HepG2 (cell line): ENCODE results near the gene ZFYVE28. TPM values are rescaled to one million over a fixed set of nuclear protein-coding genes. Genes with fewer than 3 reads are reported as not detected.

ENCODE experiments used
- ATAC-seq: fragments of 200-7000 bp; cut with Tn5 transposase; 3 replicates; pipeline ENCODE4 v1.9.1; 2020; ENCODE audit warnings: mild to moderate bottlenecking, moderate library complexity
- BruUV-seq: library from RNA; stranded (reverse); fragments of 400-500 nt; replicated peaks from 2 replicates; lab custom pipeline; 2021; lab: Mats Ljungman, UMichigan
- CTCF ChIA-PET: fragments of 300-600 bp; formaldehyde crosslinking; extraction: SDS; loops from one replicate; lab custom pipeline; 2021; ENCODE audit warnings: low total read pairs, inconsistent platforms, low intra/inter-chr PET ratio; lab: Yijun Ruan, JAX
- POLR2A ChIA-PET: fragments of 350-600 bp; sonication (Branson Sonifier 250); formaldehyde crosslinking; loops from one replicate; lab custom pipeline; 2020; ENCODE audit warnings: antibody characterized with exemption, inconsistent platforms; lab: Yijun Ruan, JAX
- DNase-seq: peaks from one replicate; pipeline ENCODE4 v3.0.0-alpha.2; 2015; ENCODE audit warnings: low spot score
- FAIRE-seq: peaks from 3 replicates; lab custom pipeline; 2011; peaks lifted over from hg19 to GRCh38; lab: Jason Lieb, UNC
- H2AFZ ChIP-seq: one replicate; pipeline ENCODE4 v1.6.1; 2011; ENCODE audit warnings: low read length, inconsistent platforms
- H3K27ac ChIP-seq: fragments of 300-600 bp; 3 replicates; pipeline ENCODE4 v1.8.0; 2011; ENCODE audit warnings: mixed run types, mild to moderate bottlenecking, mixed read lengths, low read length, inconsistent platforms; ENCODE audit not compliant: insufficient read depth; ENCODE audit errors: extremely low read length
- H3K27me3 ChIP-seq, 2 experiments: fragments of 200-600 bp in 1 of 2; 2 replicates in 1 of 2; 3 replicates in 1 of 2; pipeline versions ENCODE4 v1.6.0 to v1.8.0; 2011; ENCODE audit warnings: low read length in 2 of 2, mild to moderate bottlenecking in 2 of 2, moderate library complexity in 2 of 2, inconsistent platforms in 1 of 2; ENCODE audit not compliant: insufficient read depth in 2 of 2, control insufficient read depth in 1 of 2
- H3K36me3 ChIP-seq, 2 experiments: fragments of 200-600 bp in 1 of 2; replicated peaks in 1 of 2; 2 replicates in 1 of 2; 3 replicates in 1 of 2; pipeline versions ENCODE4 v1.5.1 to v1.8.0; 2011; ENCODE audit warnings: low read length in 2 of 2, inconsistent platforms in 1 of 2; ENCODE audit not compliant: insufficient read depth in 2 of 2, control insufficient read depth in 1 of 2
- H3K4me1 ChIP-seq: 2 replicates; pipeline ENCODE4 v1.5.1; 2012; ENCODE audit warnings: low read length, inconsistent platforms; ENCODE audit not compliant: insufficient read depth
- H3K4me2 ChIP-seq: 2 replicates; pipeline ENCODE4 v1.6.0; 2011; ENCODE audit warnings: low read depth, low read length, inconsistent platforms
- H3K4me3 ChIP-seq, 3 experiments: fragments of 200-600 bp in 1 of 3; sonication (generic), shearing (Covaris generic) in 1 of 3; replicated peaks in 1 of 3; 2 replicates each; pipeline ENCODE4 v1.5.1; 2011 to 2016; ENCODE audit warnings: low read length in 3 of 3, inconsistent platforms in 2 of 3, low read depth in 2 of 3, mild to moderate bottlenecking in 2 of 3, control low read depth in 1 of 3, mixed read lengths in 1 of 3; ENCODE audit not compliant: insufficient read depth in 1 of 3
- H3K79me2 ChIP-seq: one replicate; pipeline ENCODE4 v1.6.1; 2011; ENCODE audit warnings: low read length, inconsistent platforms; ENCODE audit not compliant: insufficient read depth
- H3K9ac ChIP-seq: 2 replicates; pipeline ENCODE4 v1.6.0; 2011; ENCODE audit warnings: mild to moderate bottlenecking, low read depth, low read length, inconsistent platforms; ENCODE audit not compliant: insufficient read depth
- H3K9me3 ChIP-seq: 2 replicates; pipeline ENCODE4 v1.5.1; 2012; ENCODE audit warnings: mild to moderate bottlenecking, low read length
- H4K20me1 ChIP-seq: 2 replicates; pipeline ENCODE4 v1.6.0; 2011; ENCODE audit warnings: inconsistent platforms, mild to moderate bottlenecking, low read length, moderate library complexity; ENCODE audit not compliant: insufficient read depth
- CCAR2 ChIP-seq: fragments of 200-400 bp; formaldehyde crosslinking; optimal IDR thresholded peaks from 2 replicates; pipeline ENCODE3; 2018; ENCODE audit warnings: low read depth, mild to moderate bottlenecking, low read length, moderate library complexity
- DNMT3B ChIP-seq: conservative IDR thresholded peaks from 2 replicates; pipeline ENCODE4 v1.6.1; 2016; ENCODE audit warnings: missing biosample characterization, control low read depth
- E2F5 ChIP-seq: sonication (generic); formaldehyde crosslinking; conservative IDR thresholded peaks from 2 replicates; pipeline ENCODE4 v1.4.0; 2020; ENCODE audit warnings: missing genetic modification reagents
- HDAC6 ChIP-seq: fragments of 200-600 bp; sonication (generic); IDR thresholded peaks from 2 replicates; pipeline ENCODE4 v1.7.0; 2017; ENCODE audit warnings: mild to moderate bottlenecking, antibody characterized with exemption, low read length, low read depth
- RELA ChIP-seq: sonication (generic); formaldehyde crosslinking; IDR thresholded peaks from 2 replicates; pipeline ENCODE4 v1.4.0; 2020; ENCODE audit warnings: missing genetic modification reagents
- SNAI1 ChIP-seq: sonication (generic); formaldehyde crosslinking; IDR thresholded peaks from 2 replicates; pipeline ENCODE4 v1.5.0; 2020; ENCODE audit warnings: mild to moderate bottlenecking, missing genetic modification reagents, borderline replicate concordance
- ZNF12 ChIP-seq: sonication (generic); formaldehyde crosslinking; IDR thresholded peaks from 2 replicates; pipeline ENCODE4 v1.5.0; 2020; ENCODE audit warnings: missing genetic modification reagents
- ZNF264 ChIP-seq: sonication (generic); formaldehyde crosslinking; IDR thresholded peaks from 2 replicates; pipeline ENCODE4 v1.4.0; 2020; ENCODE audit warnings: missing genetic modification reagents
- ZNF275 ChIP-seq: sonication (generic); formaldehyde crosslinking; IDR thresholded peaks from 2 replicates; pipeline ENCODE4 v1.8.0; 2022; ENCODE audit warnings: missing genetic modification reagents, mild to moderate bottlenecking, inconsistent platforms, borderline replicate concordance
- ZNF430 ChIP-seq: sonication (generic); formaldehyde crosslinking; IDR thresholded peaks from 2 replicates; pipeline ENCODE4 v1.9.0; 2021; ENCODE audit warnings: mild to moderate bottlenecking, missing genetic modification reagents
- ZSCAN20 ChIP-seq: sonication (generic); formaldehyde crosslinking; IDR thresholded peaks from 2 replicates; pipeline ENCODE4 v1.4.0; 2020; ENCODE audit warnings: missing genetic modification reagents, mild to moderate bottlenecking, borderline replicate concordance
- ZSCAN9 ChIP-seq: IDR thresholded peaks from 2 replicates; pipeline ENCODE4 v1.6.1; 2016; ENCODE audit warnings: borderline replicate concordance
- WGBS: methylation state at CpG from one replicate; pipeline ENCODE4 v1.1.6; 2017; ENCODE audit warnings: low lambda C conversion rate; 5-methylcytosine and 5-hydroxymethylcytosine counted together
- in situ Hi-C: cut with HindIII; loops from 2 replicates; pipeline ENCODE4 v1.10.0; 2017; ENCODE audit warnings: low pct_unique_long_range_greater_than_20kb; ENCODE audit not compliant: extremely low pct_ligation_motif_present
- intact Hi-C: fragments of 100-400 bp; cut with micrococcal nuclease; formaldehyde crosslinking; loops from one replicate; pipeline ENCODE4 v1.10.0; 2022; ENCODE audit not compliant: unreplicated experiment
- polyA plus RNA-seq, 8 experiments: library from polyadenylated mRNA; depleted of rRNA in 3 of 8; stranded (reverse) in 7 of 8; unstranded in 1 of 8; fragments of >200 nt; fragmentation: Illumina TruSeq in 4 of 8; extraction: Trizol in 4 of 8; gene quantifications; 2 replicates each; pipeline versions ENCODE4 v1.2.1 to v1.2.3, GENCODE V29; 2011 to 2016; ENCODE audit warnings: low read depth in 4 of 8, missing spikeins in 1 of 8, mixed read lengths in 1 of 8; ENCODE audit not compliant: insufficient read depth in 1 of 8
- total RNA-seq, 5 experiments: library from RNA; depleted of rRNA; stranded (reverse); fragments of >200 nt; fragmentation: Illumina TruSeq; extraction: Trizol; gene quantifications; 2 replicates each; pipeline ENCODE4 v1.2.3, GENCODE V29; 2016; ENCODE audit warnings: low read depth in 1 of 5
- TF ChIP-seq, protein P1 (sequence below): sonication (generic); formaldehyde crosslinking; IDR thresholded peaks from 2 replicates; pipeline ENCODE4 v1.5.0; 2020; ENCODE audit warnings: missing genetic modification reagents, mild to moderate bottlenecking, borderline replicate concordance

Gene ZFYVE28
- total and polyA plus RNA-seq, 2 of the 13 experiments (the other 11 are each of a cell fraction or from before 2014, with no cell fraction given), result 0.12 to 0.22 TPM

DNA sequence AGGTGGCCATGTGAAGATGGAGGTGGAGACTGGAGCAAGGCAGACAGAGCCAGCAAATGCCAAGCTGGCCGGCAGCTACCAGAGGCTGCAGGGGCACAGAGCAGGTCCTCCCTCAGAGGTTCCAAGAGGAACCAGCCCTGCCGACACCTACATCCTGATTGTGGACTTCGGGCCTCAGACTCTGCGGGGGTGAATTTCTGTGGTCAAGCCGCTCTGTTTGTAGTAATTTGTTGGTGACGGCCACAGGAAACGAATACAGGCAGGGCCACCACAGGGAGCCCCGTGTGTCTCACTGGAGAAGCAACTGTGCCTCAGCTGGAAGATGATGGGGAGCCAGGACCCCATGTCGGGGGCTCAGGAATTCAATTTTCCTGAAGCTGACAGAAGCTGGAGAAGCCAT, 28.3 kb downstream of the ZFYVE28 start (continued):
- TF ChIP-seq ZNF264 (CRISPR knock-in tag), result no peak

- Histone ChIP-seq H3K9me3 (no peaks in the 10 kb centered on the region), H3K4me1 (peaks cover 29% of the 10 kb centered on the region), H3K4me2 (no peak overlapping the region), H3K79me2 (no peaks in the 10 kb centered on the region), H4K20me1 (no peaks in the 10 kb centered on the region), H3K9ac (no peak overlapping the region), H3K4me3 (no peak overlapping the region), H3K27ac (no peak overlapping the region), H3K27me3 (peaks cover 13 to 88% of the 10 kb centered on the region in 2 experiments; a peak in 4 of 5 replicates), H2AFZ (no peak overlapping the region), H3K36me3 (no peaks in the 10 kb centered on the region)
- no TSS peak for BruUV-seq
- POLR2A ChIA-PET, result no interaction called here
- no peak for TF ChIP-seq ZNF275
- TF ChIP-seq SNAI1, result no peak
- TF ChIP-seq, protein P1, sequence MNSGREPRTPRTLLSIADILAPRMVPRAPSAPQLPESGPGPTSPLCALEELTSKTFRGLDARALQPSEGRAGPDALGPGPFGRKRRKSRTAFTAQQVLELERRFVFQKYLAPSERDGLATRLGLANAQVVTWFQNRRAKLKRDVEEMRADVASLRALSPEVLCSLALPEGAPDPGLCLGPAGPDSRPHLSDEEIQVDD, result no peak
- TF ChIP-seq ZNF430 (CRISPR knock-in tag), result no peak
- TF ChIP-seq ZSCAN9, result no peak
- TF ChIP-seq DNMT3B (CRISPR knock-in tag), result no peak
- TF ChIP-seq ZNF12 (CRISPR knock-in tag), result no peak
- TF ChIP-seq CCAR2, result no peak
- TF ChIP-seq HDAC6, result no peak
- TF ChIP-seq RELA (CRISPR knock-in tag), result no peak
- TF ChIP-seq ZSCAN20 (CRISPR knock-in tag), result no peak
- TF ChIP-seq E2F5, result no peak
- in situ Hi-C loops (no loop called here), intact Hi-C loops (no loop called here)
- WGBS, result 18% methylated on average over 6 of the region's 9 CpGs
- CTCF ChIA-PET, result no interaction called here
- ATAC-seq (no peak), DNase-seq (no peak), FAIRE-seq (no peak)
These were observed 28.8 kb downstream of the ZFYVE28 start for GRCh38 chr4:2389691-2390090.
